DND-41 (cell line): Measurements from ENCODE around the gene TPX2.

Experiments
- EZH2 ChIP-seq: IDR thresholded peaks from 3 replicates; pipeline ENCODE4 v1.6.1; 2012; ENCODE audit warnings: borderline replicate concordance, low read depth, mild to moderate bottlenecking, moderate library complexity, low read length, inconsistent platforms; ENCODE audit not compliant: severe bottlenecking
- TF ChIP-seq, protein P1 (sequence below): IDR thresholded peaks from 2 replicates; pipeline ENCODE4 v1.5.1; 2012; ENCODE audit warnings: borderline replicate concordance, low read length, moderate library complexity, mild to moderate bottlenecking; ENCODE audit not compliant: poor library complexity, severe bottlenecking; ENCODE audit errors: extremely low read depth

GRCh38 chr20:31746068-31746878, 7.2 kb downstream of the TPX2 start:
- TF ChIP-seq EZH2 = no peak
- TF ChIP-seq, protein P1, sequence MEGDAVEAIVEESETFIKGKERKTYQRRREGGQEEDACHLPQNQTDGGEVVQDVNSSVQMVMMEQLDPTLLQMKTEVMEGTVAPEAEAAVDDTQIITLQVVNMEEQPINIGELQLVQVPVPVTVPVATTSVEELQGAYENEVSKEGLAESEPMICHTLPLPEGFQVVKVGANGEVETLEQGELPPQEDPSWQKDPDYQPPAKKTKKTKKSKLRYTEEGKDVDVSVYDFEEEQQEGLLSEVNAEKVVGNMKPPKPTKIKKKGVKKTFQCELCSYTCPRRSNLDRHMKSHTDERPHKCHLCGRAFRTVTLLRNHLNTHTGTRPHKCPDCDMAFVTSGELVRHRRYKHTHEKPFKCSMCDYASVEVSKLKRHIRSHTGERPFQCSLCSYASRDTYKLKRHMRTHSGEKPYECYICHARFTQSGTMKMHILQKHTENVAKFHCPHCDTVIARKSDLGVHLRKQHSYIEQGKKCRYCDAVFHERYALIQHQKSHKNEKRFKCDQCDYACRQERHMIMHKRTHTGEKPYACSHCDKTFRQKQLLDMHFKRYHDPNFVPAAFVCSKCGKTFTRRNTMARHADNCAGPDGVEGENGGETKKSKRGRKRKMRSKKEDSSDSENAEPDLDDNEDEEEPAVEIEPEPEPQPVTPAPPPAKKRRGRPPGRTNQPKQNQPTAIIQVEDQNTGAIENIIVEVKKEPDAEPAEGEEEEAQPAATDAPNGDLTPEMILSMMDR = no peak
